NOMO-1 treated with dmso at 0.1 percent for 144 hours (cell line): ENCODE data around the gene FGD5.
"Not testable (repeated sequence)": the region's sequence is repeated elsewhere in the genome, so short reads cannot be mapped to it uniquely, and the experiment has no call there.

Experiments used
- DNase-seq: peaks from one replicate; lab custom pipeline; 2025; ENCODE audit not compliant: unreplicated experiment; lab: John Stamatoyannopoulos, UW

FGD5 gene

DNA sequence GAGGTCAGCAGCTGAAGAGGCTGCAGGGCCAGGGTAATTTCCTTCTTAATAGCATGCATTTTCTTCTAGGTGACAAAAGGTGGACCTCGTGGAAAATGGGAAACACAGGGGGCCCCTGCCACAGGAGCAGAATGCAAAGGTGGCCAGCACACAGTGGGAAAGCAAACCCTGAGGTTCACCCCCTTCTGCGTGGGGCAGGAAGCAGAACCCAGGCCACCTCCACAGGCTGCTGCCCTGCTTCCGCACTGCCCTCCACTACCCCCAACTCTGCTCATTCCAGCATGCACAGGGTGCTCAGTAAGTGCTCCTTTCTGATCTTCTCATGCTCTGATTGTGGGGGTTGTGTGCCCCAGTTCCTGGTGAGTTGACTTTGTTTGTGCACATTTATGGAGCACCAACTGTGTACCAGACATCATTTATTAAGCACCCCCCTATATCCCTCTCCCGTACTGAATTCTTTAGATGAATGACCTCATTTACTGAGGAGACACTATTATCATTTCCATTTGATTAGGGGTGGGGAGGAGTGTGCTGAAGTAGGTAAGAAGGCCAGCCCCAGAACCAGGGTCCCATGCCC is 12.7 kb upstream of the FGD5 start:
- no peak for DNase-seq

DNA sequence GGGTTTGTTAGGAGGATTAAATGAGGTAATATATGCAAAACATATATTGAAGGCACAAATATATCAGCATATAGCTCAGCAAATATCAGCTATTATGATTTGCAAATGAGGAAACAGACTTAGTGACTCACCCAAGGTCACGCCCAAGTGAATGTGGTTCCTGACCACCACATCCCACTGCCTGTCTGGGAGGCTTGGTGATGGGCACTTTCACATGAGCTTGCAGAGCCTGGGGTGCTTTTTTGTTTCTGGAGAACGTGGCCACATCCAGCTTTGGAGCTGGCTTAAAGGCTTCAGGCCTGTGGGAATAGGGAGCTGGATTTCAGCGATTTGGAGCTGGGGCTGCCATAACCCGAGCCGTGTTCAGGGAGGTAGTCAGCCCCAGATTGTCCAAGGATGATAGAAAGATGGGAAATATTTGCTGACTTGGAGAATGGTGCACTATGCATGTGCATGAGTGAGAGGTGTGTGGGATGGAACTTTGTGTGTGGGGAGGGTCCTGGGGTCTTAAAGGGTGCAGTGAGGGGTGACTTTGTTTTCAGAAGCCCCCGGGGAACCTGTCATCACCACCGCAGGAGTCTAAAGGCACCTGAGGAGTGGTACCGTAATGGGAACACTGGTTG is 12.0 kb upstream of the FGD5 start:
- DNase-seq, result peak; percentile 76

DNA sequence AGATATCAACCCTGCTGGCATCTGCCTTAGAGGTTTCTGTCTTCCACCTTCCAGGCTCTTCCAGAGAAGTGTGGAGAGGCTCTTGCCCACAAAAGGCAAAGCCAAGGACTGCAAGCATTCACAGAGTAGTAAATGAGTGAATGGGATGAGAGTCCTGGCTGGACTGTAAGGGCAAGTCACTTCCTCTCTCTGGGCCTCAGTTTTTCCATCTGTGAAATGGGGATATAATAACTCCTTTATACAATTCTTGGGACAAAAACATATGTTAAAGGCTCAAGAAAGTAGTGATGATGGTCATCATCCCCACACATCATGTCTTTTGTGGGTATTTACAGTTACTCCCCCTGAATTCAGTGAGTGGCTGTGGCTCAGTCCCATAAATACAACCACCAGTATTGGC is 10.7 kb upstream of the FGD5 start:
- DNase-seq, result no peak

DNA sequence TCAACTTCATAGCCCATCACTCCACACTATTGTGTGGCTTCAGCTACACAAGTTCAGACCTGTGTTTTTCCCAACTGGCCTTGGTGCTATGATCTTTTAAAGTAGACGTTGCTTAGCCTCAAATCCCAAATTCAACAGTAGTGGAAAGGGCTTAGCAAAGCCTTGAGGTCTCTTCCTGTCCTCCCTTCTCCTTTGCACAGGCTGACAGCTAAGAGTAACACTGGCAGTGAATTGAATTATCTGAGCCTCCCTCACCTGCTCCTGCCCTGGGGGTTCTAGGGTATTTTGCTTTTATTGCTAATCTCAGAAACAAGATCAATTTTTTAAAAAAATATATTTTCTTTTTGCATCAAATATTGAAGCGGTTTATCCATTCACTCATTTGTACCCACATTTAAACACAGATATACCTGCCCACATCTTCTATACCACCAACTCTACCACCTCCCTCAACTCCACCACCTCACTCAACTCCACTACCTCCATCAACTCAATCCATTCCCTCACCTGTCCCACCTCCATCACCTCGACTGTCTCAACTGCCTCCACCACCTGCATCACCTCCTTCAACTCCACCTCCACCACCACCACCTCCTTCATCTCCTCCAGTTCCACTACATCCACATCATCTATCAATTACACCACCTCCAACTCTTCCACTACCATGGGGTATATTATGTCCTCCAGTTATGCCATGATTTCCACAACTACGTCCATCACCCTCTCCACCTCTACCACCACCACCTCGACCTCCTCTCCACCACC is 10.1 kb upstream of the FGD5 start:
- no peak for DNase-seq

DNA sequence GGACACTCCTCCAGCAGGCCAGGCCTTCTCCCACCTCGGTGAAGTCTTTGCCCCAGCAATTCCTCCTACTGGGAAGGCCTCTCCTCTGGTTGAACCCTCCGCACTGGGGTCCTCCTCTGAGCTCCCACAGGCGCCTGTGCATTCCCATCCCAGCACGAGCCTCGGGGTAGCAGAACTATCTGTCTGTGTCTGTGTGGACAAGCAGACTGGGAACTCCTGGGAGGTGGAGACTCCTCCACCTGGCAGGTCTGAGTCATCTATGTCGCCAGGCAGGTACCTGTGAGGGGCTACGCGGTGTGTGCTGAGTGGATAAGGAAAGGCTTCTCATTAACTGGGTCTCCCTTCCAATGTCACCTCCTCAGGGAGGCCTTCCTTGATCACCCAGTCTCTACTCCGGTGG is 9.2 kb upstream of the FGD5 start:
- DNase-seq, result not testable (repeated sequence)

DNA sequence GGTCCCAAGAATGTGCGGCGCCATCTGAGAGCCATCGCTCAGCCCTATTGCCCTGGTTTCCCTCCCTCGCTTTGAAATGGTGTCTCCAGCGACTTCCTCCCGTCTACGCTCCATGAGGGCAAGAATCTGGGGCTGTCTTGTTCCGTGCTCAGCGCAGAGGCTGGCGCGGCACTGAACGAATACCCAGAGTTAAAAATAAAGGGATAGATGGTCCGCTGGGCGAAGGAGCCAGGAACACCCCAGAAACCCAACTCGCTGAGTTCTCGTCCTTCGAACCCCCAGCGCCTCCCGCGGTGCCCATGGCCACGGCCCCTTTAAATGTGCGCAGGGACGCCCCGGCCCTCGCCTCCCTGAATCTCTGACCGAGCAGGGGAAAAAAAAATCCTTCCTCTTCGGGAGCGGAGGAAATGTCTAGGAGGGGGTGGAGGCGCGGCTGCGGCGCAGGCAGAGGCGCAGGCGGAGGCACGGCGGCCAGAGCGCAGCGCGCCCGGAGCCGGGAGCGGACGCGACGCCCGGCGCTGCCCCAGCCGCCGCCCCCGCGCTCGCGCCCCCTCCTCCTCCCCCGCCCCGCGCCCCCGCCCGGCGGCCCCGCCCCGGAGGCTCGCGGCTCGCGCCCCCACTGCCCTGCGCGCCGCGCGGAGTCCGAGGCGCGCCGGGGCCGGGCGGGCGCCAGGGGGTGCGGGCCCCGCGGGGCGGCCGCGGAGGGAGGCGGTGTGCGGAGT is 8.5 kb upstream of the FGD5 start:
- DNase-seq, result no peak

DNA sequence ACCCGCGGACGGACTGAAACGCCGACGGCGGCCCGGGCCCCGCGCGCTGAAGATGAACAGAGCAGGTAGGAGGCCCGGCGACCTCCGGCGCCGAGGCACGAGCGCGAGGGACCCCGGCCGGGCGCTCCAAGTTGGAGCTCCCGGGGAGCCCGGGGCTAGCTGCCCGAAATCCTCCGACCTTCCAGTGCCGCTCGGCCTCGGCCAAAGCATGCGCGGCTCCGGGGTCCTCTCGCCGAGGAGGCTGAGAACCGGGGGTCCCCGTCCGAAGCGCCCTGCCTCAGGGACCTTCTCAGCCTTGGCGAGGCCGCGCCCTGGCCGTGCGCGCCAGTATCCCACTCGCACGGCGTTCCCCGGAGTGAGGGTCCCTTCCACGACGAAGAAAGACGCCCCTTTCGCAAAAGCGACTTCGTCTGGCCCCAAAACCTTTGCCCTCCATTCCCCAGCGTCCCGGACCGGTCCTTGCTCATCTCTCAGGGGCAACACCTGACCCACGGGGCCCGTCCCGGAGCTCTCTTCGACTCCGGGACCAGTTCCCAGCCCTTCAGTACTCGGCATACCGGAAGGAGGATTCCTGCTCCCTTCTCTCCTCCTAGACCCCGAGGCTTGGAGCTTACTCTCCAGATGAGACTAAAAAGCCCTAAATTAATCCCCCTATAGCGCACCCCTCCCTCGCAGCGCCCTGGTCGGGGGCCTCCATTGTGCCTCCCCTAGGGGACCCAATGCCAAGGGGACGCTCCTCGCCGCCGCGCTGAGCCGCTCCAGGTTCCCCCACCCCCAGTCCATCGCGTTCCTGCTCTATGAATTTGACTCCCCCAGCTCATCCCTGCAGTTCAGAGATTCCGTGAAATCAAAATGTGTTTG is 7.7 kb upstream of the FGD5 start:
- no peak for DNase-seq

DNA sequence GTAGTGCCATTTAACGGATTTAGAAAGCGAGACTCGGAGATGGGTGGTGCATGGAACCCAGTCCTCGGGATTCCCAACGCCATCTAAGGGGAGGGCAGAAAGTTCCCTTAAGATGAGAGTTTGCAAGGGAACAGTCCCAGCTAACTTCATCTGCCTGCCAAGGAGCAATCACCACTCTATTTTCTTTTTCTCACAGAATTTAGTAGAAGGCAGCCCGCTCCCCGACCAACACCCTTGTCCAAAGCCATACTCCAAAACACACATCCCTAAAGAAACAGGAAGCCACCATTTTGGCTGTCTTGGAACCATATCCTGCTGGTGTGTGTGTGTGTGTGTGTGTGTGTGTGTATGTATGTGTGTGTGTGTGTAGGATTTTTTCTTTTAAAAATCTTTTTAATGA is 7.1 kb upstream of the FGD5 start:
- DNase-seq, result no peak

DNA sequence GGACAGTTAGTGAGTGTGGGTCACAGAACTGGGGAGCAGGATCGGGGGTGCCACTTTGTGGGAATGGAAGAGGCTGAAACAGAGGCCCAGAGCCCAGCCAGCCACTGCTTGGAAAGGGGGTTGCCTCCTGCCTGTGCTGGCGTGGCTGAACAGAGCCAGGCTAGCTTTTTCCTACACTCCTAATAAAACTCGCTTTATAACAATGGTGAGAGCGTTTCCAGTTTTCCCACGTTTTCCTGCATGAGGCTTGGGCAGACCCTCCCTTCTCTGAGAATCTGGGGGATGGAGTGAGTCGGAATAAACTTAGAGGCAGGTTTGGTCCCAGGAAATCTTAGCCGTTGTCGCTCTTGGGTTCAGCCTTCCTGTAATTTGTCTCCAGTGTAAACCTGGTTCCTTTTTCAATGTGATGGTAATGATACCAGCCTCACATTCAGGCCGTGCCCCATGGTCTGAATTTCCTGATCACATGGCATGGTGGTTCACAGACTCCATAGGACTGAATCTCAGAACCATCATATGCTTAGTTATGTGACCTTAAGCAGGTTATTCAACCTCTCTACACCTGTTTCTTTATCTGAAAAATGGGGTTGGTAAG is 6.5 kb upstream of the FGD5 start:
- no peak for DNase-seq

DNA sequence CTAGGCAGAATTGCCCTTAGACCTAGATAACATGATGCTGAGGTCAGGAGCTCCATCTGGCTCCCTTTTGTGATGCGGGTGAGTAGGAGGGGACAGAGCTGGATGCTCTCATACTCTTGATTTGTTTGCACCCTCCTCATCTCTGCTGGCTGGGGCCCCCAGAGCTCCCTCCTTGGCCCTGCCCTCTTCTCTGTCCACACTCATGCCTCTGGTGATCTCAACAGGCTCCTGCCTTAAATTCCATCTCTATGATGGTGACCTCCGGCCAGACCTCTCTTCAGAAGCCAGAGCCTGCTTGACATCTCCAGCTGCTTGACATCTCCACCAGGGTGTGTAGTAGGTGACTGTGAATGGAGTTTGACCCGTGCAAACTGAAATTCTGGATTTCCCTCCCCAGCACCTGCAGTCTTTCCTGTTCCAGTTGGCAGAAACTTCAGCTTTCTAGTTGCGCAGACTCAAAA is 4.3 kb upstream of the FGD5 start:
- no peak for DNase-seq

DNA sequence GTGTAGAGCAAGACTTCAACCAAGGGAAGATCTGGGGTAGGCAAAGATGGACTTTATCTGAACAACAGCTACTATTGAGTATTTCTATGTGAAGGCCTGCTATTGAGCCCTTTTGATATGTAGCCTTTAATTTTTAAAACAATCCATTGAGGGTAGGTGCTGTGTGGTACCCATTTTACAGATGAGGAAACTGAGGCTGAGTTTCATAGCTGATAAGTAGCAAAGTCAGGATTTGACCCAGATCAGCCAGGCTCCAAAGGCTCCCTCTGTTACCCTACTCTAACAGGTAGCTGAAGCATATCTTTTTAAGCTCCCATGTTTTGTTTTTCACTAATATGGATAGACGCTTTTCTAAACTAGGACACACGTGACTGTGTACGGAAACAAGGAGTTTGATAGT is 2.4 kb upstream of the FGD5 start:
- no peak for DNase-seq

DNA sequence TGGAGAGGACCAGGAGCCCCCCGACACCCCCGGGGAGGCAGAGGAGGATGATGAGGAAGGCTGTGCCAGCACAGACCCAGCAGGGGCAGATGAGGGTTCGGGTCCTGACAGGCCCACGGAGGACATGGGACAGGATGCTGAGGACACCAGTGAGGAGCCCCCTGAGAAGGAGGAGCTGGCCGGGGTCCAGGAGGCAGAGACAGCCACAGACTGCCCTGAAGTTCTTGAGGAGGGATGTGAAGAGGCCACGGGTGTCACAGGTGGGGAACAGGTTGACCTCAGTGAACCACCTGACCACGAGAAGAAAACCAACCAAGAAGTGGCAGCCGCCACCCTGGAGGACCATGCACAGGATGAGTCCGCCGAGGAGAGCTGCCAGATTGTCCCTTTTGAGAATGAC is 909 bp downstream of the FGD5 start:
- no peak for DNase-seq

DNA sequence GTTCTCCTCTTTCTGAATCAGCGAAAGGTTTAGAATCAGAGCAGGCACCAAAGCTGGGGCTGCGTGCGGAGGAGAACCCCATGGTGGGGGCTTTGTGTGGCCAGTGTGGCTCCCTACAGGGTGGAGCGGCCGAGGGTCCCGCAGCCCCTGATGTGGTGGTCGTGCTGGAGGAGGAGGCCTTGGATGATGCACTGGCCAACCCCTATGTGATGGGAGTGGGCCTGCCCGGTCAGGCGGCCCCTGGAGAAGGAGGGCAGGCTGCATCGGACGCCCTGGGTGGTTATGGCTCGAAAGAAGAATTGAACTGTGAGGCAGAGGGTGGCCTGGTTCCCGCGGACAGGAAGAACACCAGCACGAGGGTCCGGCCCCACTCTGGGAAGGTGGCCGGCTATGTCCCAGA is 1.4 kb downstream of the FGD5 start:
- no peak for DNase-seq

DNA sequence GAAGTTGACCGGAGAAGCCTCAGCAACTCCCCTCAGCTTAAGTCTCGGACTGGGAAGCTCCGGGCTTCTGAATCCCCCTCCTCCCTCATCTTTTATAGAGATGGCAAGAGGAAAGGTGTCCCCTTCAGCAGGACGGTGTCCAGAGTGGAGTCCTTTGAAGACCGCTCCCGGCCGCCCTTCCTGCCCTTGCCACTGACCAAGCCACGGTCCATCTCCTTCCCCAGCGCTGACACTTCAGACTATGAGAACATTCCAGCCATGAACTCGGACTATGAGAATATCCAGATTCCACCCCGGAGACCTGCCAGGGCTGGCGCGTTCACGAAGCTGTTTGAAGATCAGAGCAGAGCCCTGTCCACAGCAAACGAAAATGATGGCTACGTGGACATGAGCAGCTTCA is 2.4 kb downstream of the FGD5 start:
- no peak for DNase-seq

DNA sequence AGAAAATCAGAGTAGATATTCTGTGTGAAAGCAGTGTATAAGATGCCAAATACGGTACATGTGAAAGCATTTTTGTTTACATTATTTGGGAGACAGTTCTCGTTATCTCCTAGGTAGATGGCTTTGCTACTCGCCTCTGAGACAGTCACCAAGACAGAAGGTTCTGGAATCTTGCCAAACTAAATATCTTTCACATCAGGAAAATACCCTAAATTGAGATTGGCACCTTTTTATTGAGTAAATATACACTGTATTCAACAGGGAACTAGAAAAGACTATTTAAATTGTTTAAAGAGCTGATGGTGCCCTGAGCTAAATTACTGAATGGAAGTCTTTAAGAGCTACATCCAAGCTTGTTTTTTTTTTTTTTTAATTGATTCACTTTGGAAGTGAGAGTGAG is 3.4 kb downstream of the FGD5 start:
- no peak for DNase-seq

DNA sequence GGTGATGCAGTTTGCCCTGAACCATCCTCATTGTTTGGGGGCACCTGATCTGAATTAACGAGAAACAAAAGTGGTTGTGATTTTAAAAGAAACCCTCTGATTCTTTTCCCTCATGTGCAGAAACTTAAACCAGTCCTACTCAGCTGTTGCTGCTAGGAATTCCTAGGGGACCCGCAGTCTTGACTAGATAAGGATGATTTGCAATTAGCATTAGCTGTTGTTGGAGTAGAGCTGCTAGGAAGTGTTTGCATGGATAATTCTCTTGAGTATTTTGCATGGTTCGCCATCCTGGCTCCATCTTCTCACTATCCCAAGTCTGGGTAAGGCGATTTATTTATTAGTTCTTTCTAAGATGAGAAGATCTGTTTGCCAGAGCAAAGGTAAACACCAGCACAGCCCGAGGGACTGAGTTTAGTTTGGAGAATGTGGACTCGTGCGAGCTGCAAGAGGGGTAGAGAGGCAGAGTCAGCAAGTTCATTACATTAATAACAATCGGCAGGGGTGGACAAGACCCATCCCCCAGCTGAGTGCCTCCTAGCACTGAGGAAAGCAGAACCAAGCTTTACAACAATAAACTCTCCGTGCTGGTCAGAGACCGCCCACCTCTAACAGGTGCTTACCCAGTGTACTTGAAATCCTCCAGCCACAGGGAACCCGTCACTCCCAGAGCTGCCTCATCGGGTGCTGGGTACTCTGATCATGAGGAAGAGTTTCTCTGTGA is 4.1 kb downstream of the FGD5 start:
- DNase-seq, result no peak

DNA sequence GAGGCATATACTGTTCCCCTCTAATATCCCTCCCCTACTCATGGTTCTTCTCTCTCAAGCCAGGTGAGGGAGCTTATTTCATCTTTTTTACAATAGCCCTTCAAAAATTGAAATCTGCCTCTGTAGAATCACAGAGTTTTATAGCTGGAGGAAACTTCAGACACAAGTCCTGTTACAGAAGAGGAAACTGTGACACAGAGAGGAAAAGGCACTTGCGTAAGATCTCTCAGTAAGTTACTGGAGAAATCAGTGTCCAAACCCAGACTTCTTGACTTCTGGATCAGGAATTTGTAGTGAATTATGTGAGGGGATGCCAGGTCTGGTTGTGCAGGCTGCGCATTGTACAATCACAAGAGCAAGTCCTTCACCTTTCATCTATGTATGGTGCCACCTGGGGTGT is 4.6 kb downstream of the FGD5 start:
- no peak for DNase-seq

DNA sequence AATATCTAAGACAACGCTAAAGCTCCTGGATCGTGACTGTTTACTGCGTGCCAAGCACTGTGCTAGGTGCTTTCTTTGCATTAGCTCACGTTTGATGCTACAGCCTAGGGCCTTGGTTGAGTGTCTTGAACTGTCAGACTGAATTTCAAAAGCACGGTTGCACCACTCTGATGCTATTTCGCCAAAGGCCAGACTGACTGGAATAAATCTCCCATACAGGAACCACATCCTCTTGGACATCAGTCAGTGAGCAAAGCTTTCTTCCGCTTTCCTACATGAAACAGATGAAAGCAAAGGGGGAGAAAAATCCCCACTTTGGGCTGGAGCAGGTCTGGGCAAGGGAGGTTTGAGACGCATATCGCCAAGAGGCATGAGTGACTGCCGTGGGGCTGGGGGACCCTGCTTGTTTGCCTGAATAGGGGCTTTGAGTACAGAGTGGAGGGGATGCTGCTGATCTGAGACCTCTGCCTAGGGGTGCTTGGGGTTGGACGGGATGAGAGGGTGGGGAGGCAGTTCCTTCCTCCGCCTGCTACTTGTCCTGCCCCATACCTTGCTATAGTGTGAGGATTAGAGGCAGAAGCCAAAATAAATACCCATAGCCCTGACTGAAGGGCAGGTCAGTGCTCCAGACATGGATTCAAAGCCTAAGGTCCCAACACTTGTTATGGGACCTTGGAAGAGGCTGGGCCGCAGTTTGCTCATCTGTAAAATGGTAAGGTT is 5.3 kb downstream of the FGD5 start:
- DNase-seq, result no peak

DNA sequence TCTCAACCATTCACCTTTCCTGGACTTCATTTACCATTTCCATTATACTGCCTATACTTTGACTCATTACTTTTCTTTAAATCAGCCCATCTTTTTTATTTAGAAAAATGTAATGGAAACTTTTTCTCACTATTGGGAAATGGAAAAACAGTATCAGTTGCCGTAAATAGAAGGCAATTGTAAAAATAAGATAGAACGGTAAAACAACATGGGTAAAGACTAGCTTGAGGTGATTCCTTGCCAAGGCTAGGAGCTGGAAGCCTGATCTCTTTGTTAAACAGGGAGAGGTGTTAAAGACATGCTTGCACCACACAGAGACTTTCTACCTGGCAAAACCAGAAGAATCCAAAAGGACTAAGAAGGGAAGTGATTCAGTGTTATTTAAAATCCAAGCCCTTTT is 5.9 kb downstream of the FGD5 start:
- DNase-seq, result no peak
